Measurements from ENCODE around the gene R3HDM4. TPM values are rescaled to one million over a fixed set of nuclear protein-coding genes. Genes with fewer than 3 reads are reported as not detected.
A peak's percentile ranks its signal among the peaks of the same experiment; 100 is the strongest.
"Not testable (repeated sequence)": the region's sequence is repeated elsewhere in the genome, so short reads cannot be mapped to it uniquely, and the experiment has no call there.

Gene R3HDM4
- 26.5 TPM for total RNA-seq

GRCh38 chr19:913080-913748, at the start of gene R3HDM4:
Gene R3HDM4, minus strand, starts transcription at chr19:913219. Its CDS starts 62 bp downstream, at chr19:913157.
- FAIRE-seq: no peak
- DNase-seq (ENCODE audit: low spot score in 2 of 2): peak; percentile 98 to 99

GRCh38 chr19:961866-962620, 49.0 kb upstream of the R3HDM4 start:
- no peak for DNase-seq (ENCODE audit: low spot score in 2 of 2)
- no peak for FAIRE-seq

- no peak for FAIRE-seq
- DNase-seq (ENCODE audit: low spot score in 2 of 2): no peak
Measured at GRCh38 chr19:960601-960938, 47.6 kb upstream of the R3HDM4 start.

GRCh38 chr19:960020-960419, 47.0 kb upstream of the R3HDM4 start:
- no peak for DNase-seq (ENCODE audit: low spot score in 2 of 2)
- FAIRE-seq: no peak

GRCh38 chr19:958967-959855, 46.2 kb upstream of the R3HDM4 start:
- no peak for FAIRE-seq
- DNase-seq (ENCODE audit: low spot score in 2 of 2): peak in 1 of 2 donors; percentile 69

- not testable (repeated sequence) for FAIRE-seq; DNase-seq (ENCODE audit: low spot score in 2 of 2)
Measured at GRCh38 chr19:957578-957977, 44.6 kb upstream of the R3HDM4 start.

GRCh38 chr19:956766-957440, 43.9 kb upstream of the R3HDM4 start:
- DNase-seq (ENCODE audit: low spot score in 2 of 2) (no peak), FAIRE-seq (no peak)

- FAIRE-seq (no peak), DNase-seq (ENCODE audit: low spot score in 2 of 2) (no peak)
Measured at GRCh38 chr19:955803-956765, 43.1 kb upstream of the R3HDM4 start.

- DNase-seq (ENCODE audit: low spot score in 2 of 2): no peak
- no peak for FAIRE-seq
Measured at GRCh38 chr19:954672-955494, 41.9 kb upstream of the R3HDM4 start.

GRCh38 chr19:954272-954671, 41.3 kb upstream of the R3HDM4 start:
- FAIRE-seq: no peak
- no peak for DNase-seq (ENCODE audit: low spot score in 2 of 2)

GRCh38 chr19:953445-954271, 40.6 kb upstream of the R3HDM4 start:
- no peak for FAIRE-seq

GRCh38 chr19:952680-953444, 39.8 kb upstream of the R3HDM4 start:
- no peak for DNase-seq (ENCODE audit: low spot score in 2 of 2)
- no peak for FAIRE-seq

More at GRCh38 chr19:953445-954271, 40.6 kb upstream of the R3HDM4 start:
- DNase-seq (ENCODE audit: low spot score in 2 of 2): no peak

GRCh38 chr19:952049-952679, 39.1 kb upstream of the R3HDM4 start:
- no peak for FAIRE-seq

GRCh38 chr19:950352-951066, 37.5 kb upstream of the R3HDM4 start:
- FAIRE-seq (no peak), DNase-seq (ENCODE audit: low spot score in 2 of 2) (no peak)

More at GRCh38 chr19:952049-952679, 39.1 kb upstream of the R3HDM4 start:
- no peak for DNase-seq (ENCODE audit: low spot score in 2 of 2)

GRCh38 chr19:948842-949496, 36.0 kb upstream of the R3HDM4 start:
- FAIRE-seq (no peak), DNase-seq (ENCODE audit: low spot score in 2 of 2) (no peak)

All from frontal cortex (tissue), 4 donors.